ENCODE data around the gene HDAC5.
A peak's percentile ranks its signal among the peaks of the same experiment; 100 is the strongest.

Gene HDAC5

GRCh38 chr17:44111777-44112176 lies 11.7 kb downstream of the HDAC5 start:
- peaks cover 13% of the 10 kb centered on the region for H3K4me1 ChIP-seq (ENCODE audit: insufficient read depth, low read length, severe bottlenecking)
- no peak overlapping the region for H3K4me3 ChIP-seq (ENCODE audit: low read depth, low read length, poor library complexity, severe bottlenecking)
- H3K36me3 ChIP-seq (ENCODE audit: insufficient read depth, low read length): no peaks in the 10 kb centered on the region
- H3K27me3 ChIP-seq (ENCODE audit: insufficient read depth, low read length): no peaks in the 10 kb centered on the region; the same call in 1 of the 2 replicates
- H3K9me3 ChIP-seq (ENCODE audit: low read length): no peaks in the 10 kb centered on the region
- no peaks in the 10 kb centered on the region for H4K20me1 ChIP-seq (ENCODE audit: insufficient read depth, low read length)
- no peaks in the 10 kb centered on the region for H3K9me2 ChIP-seq (ENCODE audit: low read depth, low read length)
- no peaks in the 10 kb centered on the region for H3F3A ChIP-seq (ENCODE audit: insufficient read depth, low read length)
- no peak overlapping the region for H2AFZ ChIP-seq (ENCODE audit: low read length)
- H3K79me2 ChIP-seq (ENCODE audit: insufficient read depth, low read length): no peaks in the 10 kb centered on the region
- no peak overlapping the region for H3K9ac ChIP-seq (ENCODE audit: low read length)
- H3K4me2 ChIP-seq (ENCODE audit: low read length): no peak overlapping the region
- TF ChIP-seq CTCF (IDR thresholded peaks at IDR 0.05; ENCODE audit: low read length) (no peak), EZH2 (IDR thresholded peaks at IDR 0.05; ENCODE audit: borderline replicate concordance, low read length) (no peak)
- no peak overlapping the region for H3K27ac ChIP-seq (ENCODE audit: low read depth, low read length, poor library complexity, severe bottlenecking)

GRCh38 chr17:44110823-44111633 lies 12.4 kb downstream of the HDAC5 start:
- Histone ChIP-seq H3K9me3 (ENCODE audit: low read length) (no peaks in the 10 kb centered on the region), H3K79me2 (ENCODE audit: insufficient read depth, low read length) (no peaks in the 10 kb centered on the region), H3K9me2 (ENCODE audit: low read depth, low read length) (no peaks in the 10 kb centered on the region), H3F3A (ENCODE audit: insufficient read depth, low read length) (no peaks in the 10 kb centered on the region), H3K27ac (ENCODE audit: low read depth, low read length, poor library complexity, severe bottlenecking) (no peak overlapping the region), H3K4me1 (ENCODE audit: insufficient read depth, low read length, severe bottlenecking) (peaks cover 13% of the 10 kb centered on the region), H3K9ac (ENCODE audit: low read length) (no peak overlapping the region), H3K27me3 (ENCODE audit: insufficient read depth, low read length) (no peaks in the 10 kb centered on the region; the same call in 1 of the 2 replicates), H3K36me3 (ENCODE audit: insufficient read depth, low read length) (no peaks in the 10 kb centered on the region), H3K4me2 (ENCODE audit: low read length) (peak overlapping the region; percentile 21; the same call in 1 of the 2 replicates), H2AFZ (ENCODE audit: low read length) (no peak overlapping the region), H4K20me1 (ENCODE audit: insufficient read depth, low read length) (no peaks in the 10 kb centered on the region), H3K4me3 (ENCODE audit: low read depth, low read length, poor library complexity, severe bottlenecking) (no peak overlapping the region)
- TF ChIP-seq EZH2 (IDR thresholded peaks at IDR 0.05; ENCODE audit: borderline replicate concordance, low read length) (no peak), CTCF (IDR thresholded peaks at IDR 0.05; ENCODE audit: low read length) (no peak)

GRCh38 chr17:44110011-44110686 lies 13.3 kb downstream of the HDAC5 start:
- no peaks in the 10 kb centered on the region for H4K20me1 ChIP-seq (ENCODE audit: insufficient read depth, low read length)
- no peak overlapping the region for H3K4me3 ChIP-seq (ENCODE audit: low read depth, low read length, poor library complexity, severe bottlenecking)
- H2AFZ ChIP-seq (ENCODE audit: low read length): no peak overlapping the region
- H3K27ac ChIP-seq (ENCODE audit: low read depth, low read length, poor library complexity, severe bottlenecking): no peak overlapping the region
- no peak overlapping the region for H3K9ac ChIP-seq (ENCODE audit: low read length)
- no peaks in the 10 kb centered on the region for H3K79me2 ChIP-seq (ENCODE audit: insufficient read depth, low read length)
- H3K4me1 ChIP-seq (ENCODE audit: insufficient read depth, low read length, severe bottlenecking): peaks cover 13% of the 10 kb centered on the region
- H3K9me2 ChIP-seq (ENCODE audit: low read depth, low read length): no peaks in the 10 kb centered on the region
- no peaks in the 10 kb centered on the region for H3K36me3 ChIP-seq (ENCODE audit: insufficient read depth, low read length)
- H3K4me2 ChIP-seq (ENCODE audit: low read length): no peak overlapping the region
- H3K27me3 ChIP-seq (ENCODE audit: insufficient read depth, low read length): no peaks in the 10 kb centered on the region; the same call in 1 of the 2 replicates
- H3K9me3 ChIP-seq (ENCODE audit: low read length): no peaks in the 10 kb centered on the region
- TF ChIP-seq CTCF (IDR thresholded peaks at IDR 0.05; ENCODE audit: low read length) (no peak), EZH2 (IDR thresholded peaks at IDR 0.05; ENCODE audit: borderline replicate concordance, low read length) (no peak)
- H3F3A ChIP-seq (ENCODE audit: insufficient read depth, low read length): no peaks in the 10 kb centered on the region

Measured in OCI-LY1 (cell line).